GM18867 (cell line): ENCODE data around the gene GPR55.

Experiments
- ATAC-seq: cut with Tn5 transposase; IDR thresholded peaks from one replicate; pipeline ENCODE4 v1.9.1; 2021; ENCODE audit warnings: mild to moderate bottlenecking, moderate library complexity; ENCODE audit not compliant: unreplicated experiment

GPR55 gene

DNA sequence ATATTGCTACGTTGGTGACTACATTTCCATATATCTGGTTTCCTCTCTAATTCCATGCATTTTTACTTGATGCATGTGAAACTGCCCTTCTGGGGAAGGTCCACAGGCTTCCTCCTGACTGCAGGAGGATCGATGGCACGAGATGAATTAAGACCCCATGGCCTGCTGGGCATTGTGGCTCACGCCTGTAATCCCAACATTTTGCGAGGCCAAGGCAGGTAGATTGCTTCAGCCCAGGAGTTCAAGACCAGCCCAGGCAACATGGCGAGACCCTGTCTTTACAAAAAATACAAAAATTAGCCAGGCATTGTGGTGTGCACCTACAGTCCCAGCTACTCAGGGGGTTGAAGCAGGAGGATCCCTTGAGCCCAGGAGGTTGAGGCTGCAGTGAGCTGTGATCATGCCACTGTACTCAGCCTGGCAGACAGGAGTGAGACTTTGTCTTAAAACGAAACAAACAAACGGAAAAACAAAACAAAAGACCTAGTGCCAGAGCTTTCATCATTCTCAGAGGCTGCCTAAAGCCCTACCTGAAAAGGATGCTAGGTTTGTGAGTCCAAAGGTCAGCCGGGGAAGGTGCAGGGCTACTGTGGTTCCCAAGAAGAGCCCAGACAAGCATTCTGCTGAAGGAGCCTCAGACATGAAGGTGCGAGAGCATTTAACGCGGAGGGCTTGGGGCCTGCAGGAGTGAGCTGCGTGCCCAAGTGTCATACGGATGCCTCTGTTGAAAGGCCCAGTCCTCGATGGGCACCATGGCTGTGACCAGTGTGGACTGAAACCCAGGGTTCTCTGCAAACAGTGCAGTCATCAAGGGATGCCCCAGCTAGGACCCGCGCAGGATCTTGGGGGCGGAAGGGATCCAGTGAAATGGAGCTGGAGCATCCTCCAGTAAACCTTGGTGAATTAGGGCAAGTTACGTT, 21.6 kb downstream of the GPR55 start:
- no peak for ATAC-seq

DNA sequence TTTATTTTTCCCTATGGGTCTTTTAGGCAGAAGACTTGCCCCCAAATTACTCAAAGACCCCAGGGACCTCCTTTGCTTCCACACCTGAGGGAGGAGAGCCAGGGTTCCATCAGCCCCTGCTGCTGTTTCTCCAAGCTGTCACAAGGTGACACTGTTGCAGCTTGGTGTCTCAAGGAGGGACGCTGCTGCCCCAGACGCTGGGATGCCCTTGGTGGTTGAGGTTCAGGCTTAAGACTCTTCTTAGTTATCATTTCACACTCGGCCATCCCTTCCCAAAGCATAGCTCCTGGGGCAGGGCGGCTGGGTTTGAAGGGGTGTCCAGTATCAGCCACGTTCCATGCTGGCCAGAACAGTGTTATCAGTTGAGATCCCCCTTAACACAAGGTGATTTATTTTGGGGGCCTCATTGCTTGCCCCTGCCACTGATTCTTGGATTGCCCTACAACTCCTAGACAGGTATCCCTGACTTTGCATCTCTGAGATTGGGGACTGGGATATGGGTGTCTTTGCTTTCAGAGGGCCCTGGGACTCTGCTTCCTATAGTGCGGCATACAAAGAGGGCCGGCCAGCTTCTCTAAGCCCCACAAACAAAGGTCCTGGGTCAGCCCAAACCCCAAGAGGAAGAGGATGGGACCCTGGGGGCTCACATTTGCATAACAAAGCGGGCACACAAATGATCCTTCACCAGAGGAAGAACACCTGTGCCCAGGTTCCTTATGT, 22.7 kb downstream of the GPR55 start:
- peak; percentile 66 for ATAC-seq

DNA sequence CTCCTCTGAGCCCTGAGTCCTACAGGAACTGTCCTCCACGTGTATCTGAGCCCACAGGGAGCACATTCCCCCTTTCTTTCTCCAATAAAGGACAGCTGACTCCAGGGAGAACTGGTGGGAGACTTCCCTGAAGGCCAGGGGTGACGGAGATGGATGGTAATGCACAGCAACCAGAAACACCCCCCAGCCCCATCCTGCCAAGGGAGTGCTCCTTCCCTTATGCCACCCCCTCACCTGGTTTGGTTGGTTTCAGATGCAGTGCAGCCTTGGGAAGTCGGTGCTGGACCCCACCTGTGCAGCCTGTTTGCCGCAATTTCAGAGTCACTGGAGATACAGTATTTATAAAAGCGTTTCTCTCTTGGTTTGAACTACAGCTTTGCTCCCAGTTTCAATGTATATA, 24.0 kb downstream of the GPR55 start:
- ATAC-seq: no peak

DNA sequence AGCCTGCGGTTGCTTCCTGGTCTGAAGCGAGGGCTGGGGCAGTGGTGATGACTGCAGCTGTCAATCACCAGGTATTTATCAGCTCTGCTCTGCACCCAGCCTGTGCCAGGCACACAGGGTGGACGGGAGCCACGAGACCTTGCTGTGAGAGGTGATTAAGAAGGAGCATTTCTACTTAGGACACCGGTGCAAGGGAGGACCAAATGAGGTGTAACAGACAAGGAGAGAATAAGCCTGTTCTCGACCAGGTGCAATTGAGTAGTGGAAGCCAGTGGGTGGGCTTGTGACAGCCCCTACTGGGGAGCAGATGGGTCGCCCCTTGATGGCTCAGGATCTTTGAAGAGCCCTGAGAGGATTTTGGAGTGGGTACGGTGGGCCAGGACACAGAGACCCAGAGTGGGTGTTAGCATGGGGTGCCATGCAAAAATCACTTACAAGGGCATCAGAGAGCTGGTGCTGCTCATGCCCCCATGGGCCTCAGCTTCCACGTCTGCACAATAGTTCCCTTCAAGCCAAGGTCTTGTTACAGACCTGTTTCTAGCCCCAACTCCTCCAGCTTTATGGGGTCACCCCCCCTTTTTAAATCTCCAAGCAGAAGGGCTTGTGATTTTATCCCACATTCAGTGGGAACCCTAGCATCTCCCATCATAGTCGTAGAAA, 24.6 kb downstream of the GPR55 start:
- no peak for ATAC-seq

DNA sequence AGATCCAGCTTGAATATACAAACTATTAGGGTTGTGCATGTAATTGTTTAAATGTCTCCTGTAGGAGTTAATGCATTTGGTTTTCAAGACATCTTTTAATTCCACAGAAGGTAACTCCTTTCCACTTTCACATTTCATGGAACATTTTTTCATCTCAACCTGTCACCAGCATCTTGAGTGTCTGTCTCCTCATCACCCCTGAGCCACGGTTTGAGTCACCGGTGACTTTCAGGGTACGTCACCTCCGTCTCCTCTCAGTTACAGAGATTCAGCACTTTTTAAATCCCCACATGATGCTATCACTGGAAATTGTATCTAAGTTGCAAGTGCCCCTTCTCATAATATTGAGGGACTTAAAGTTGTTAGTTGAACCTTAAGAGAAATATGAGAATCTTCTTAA, 25.3 kb downstream of the GPR55 start:
- no peak for ATAC-seq

DNA sequence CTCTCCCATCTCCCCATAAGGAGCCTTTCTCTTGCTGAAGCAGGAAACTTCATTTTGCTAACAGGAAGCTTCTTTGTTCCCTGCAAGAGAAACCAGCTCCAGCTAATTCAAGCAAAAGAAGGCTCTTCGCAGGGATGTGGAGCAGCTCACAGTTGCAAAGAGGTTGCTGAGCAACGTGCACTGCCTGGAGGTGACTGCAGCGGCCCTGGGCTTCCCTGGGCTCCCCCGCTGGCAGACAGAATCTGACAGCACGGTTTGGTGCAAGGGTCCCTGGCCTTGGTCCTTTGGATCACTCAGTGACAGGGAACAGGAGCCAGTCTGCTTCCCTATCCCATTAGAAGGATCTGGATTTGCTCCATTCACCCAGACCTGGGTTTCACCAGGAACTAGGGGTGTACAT, 25.8 kb downstream of the GPR55 start:
- no peak for ATAC-seq

DNA sequence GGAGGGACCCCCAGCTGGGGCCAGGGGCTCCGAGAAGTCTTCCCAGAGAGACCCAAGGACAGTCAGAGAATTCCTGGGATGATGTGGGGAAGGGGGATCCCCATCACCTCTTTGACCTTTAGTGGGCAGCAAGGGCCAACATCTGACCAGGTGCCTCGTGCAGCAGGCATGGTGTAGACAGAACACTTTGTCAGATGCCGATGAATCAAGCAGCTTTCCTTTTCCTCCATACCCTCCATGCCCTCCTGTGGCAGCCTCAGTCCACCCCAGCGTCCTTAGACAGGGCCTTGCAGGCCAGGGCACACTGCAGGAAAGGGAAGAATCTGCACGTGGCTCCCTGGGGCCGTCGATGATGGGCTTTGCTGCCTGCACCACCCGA, 26.3 kb downstream of the GPR55 start:
- ATAC-seq: no peak

DNA sequence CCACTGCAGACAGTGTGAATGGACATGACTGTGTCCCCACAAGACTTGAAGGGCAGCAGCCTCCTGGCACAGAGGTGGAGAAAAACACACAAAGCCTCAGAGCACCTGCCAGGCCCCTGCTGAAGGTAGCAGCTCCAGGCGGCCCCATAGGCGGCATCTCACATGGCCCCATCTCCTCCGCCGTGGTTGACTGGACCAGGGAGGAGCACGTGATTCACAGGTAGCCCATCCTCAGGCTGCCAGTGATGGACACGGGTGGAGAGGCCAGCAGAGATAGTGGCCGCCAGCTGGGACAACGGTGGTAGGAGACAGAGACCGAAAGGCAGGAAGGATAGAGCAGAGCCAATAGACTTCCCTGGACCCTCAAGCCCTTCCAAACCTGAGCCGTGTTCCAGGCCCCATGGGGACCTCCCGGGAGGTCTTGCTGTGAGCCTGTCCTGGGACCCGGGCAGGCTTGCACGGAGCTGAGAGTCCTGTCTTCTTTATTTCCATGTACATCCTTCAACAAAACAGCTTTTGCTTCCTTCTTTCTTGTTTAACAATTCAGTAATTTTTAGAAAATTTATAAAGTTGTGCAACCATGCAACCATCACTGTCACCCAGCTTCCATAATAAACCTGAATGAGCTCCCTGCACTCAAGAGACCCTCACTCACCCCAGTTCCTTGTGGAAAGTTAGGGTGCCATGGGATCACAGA, 26.9 kb downstream of the GPR55 start:
- ATAC-seq: no peak

DNA sequence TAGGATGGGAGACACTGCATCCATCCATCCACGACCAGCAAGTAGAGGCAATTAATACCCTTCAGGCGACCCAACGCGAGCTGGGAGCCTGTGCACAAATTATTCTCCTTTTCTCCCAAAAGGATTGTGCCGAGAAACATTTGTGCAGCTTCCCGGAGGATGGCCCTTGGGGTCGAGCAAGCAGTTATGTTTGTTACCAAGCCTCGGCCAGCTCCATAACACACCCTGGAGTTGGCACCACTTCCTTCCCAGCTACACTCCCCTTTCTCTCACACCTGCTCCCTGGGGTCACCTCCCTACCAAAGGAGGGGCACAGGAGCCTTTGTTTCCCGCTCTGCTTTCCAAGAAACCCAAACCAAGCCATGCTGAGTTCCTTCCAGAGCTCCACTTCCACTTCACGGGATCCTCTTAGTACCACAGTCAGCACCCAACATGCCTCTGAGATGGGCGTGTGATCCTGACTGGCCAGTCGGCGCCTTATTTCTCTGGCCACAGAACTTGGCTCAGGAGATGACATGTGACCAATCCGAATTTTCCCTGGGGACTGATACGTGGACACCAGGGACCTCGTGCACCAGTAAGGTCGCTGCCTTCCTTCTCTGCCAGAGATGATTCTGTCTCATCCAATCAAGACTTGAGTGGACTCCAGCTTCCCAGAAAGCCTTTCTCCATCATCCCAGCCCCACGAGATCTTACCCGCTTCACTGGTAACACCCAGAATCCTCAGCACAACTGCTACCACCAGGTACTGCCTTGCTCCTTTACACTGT, 28.5 kb downstream of the GPR55 start:
- ATAC-seq: no peak

DNA sequence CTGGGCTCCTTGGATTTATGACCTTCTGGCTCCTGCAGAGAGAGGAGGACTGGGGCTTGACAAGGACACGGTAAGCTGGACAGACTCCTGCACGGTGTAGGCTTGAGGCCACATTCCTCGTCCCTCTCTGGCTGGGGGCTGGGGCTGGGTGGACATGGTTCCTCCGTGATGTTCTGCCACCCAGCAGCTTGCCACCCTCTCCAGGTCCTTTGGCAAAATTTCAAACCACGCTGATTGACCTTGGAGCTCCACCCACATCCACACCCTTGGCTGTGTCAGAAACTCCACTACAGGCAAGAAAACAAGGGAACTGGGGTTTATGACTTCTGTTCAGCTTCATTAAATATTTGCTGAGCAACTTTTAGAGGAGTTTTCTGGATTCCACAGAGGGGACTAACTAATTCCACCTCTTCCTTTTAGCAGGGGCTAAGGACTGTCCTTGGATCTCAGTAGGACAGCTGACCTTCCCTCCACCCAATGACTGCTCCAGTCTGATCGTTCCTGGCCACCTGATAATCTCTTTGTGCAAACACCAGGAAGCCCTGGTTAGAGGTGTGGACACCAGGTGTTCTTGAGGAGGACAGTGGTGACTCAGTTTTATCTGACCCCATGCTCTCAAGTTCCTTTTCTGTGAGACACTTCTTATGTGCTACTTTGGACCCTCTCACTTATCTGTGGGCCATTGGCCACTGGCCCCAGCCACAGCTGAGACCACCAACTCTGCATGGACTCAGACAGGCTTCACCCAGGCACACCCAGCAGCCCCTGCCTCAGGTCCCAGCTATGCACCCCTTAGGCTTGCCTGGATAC, 29.3 kb downstream of the GPR55 start:
- ATAC-seq: no peak

DNA sequence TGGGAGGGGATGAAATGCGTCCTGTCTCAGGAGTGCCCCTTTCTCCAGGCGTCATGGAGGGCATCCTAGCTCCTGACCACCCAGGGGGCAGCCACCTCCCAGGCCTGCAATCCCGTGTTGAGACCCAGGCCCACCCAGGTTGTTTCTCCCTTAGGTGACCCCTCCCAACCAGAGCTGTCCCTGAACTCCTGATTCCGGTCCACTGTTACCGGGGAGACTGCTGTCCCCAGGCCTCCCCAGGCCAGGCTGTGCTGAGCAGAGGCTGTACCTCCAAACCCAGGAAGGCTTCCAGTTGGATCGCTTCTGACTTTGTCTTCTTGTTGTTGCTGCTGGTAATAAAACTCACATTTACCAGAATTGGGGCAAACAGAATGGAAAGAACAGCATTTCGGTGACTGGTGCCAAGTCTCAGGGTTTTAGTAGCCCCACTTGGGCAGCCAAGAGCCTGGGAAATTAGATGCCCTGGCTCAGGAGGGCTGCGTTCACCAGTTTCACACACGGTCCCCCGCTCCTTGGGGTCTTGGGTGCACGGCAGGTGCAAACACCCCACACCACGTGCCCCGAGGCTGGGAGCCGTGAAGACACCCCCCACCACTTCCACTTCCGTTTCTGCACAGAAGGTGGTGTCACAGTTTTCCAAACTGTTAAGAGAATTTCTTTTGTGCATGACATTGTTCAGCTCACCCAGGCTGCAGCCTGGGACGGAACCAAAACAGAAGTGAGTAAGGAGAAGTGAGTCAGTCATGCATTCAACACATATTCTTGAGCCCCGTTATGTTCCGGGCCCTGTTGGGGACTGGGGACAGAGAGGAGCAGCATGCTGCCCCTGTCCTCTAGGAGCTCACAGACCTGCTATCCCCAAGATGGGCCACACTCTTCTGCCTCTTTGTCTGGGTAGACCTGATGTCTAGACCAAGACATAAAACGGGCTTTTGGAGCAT, 30.9 kb downstream of the GPR55 start:
- ATAC-seq: peak; percentile 50

DNA sequence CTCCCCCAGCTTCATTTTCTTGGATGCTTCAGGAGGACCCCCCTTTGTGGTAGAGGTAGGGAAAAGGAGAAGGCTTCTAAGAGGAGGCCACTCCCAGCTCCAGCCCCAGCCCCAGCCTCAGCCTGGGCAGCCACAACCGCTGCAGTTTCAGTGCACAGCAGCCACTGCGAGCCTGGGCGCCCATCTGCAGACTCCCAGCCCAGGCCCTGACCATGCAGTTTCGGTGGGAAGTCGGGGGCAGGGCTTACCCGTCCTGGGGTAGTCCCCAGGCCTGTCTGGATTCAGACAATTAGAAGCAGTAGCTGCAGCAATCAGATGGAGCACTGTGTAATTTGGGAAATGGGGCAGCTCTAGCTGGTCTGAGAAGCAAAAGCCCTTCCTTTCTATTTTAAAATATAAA, 31.7 kb downstream of the GPR55 start:
- ATAC-seq: no peak

DNA sequence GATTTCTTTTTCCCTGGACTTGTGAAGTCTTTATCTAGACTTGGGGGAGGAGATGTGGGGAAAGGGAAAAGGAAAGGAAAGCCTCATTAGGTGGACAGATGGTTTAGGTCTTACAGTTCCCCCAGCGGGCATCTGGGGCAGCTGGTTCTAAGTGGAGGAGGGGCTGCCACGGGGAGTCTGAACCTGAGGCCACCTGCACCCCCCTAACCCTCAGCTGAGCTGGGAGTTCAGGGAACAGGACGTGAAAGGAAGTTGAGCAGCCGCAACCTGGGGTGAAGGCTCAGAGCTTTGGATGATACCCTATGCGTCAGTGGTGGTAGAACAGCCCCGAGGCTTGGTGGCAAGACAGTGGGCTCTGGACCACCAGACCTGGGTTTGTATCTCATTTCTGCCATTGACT, 33.5 kb downstream of the GPR55 start:
- ATAC-seq: no peak

DNA sequence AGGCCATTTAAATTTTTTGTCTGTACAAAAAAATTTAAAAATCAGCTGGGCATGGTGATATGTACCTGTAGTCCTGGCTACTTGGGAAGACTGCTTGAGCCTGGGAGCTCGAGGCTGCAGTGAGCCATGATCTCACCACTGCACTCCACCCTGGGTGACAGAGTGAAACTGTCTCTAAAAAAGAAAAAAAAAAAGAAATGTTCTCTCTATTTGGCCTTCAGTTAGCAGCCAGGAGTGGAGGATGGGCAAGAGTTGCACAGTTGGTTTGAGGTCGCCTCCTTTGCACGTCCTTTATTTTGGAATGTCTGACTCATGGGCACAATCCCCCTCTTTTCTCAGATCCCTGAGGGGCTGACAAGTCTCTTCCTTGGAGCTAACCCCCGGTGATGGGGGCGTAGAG, 34.0 kb downstream of the GPR55 start:
- no peak for ATAC-seq

DNA sequence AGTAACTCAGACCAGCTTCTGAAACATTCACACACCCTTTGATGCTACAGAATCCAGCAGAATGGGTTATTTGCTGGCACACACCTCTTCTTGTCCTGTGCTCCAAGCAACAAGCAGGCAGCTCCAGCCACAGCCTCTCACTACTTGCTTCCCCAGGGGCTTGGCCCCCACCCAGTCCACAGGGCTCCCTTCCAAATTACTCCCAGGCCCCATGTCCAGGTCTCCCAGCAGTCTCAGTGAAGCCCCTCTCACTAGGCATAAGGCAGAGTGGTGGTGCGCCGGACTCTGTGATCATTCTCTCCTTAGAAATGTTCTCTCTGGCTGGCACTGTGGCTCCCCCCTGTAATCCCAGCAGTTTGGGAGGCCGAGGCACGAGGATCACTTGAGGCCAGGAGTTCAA, 34.4 kb downstream of the GPR55 start:
- no peak for ATAC-seq

DNA sequence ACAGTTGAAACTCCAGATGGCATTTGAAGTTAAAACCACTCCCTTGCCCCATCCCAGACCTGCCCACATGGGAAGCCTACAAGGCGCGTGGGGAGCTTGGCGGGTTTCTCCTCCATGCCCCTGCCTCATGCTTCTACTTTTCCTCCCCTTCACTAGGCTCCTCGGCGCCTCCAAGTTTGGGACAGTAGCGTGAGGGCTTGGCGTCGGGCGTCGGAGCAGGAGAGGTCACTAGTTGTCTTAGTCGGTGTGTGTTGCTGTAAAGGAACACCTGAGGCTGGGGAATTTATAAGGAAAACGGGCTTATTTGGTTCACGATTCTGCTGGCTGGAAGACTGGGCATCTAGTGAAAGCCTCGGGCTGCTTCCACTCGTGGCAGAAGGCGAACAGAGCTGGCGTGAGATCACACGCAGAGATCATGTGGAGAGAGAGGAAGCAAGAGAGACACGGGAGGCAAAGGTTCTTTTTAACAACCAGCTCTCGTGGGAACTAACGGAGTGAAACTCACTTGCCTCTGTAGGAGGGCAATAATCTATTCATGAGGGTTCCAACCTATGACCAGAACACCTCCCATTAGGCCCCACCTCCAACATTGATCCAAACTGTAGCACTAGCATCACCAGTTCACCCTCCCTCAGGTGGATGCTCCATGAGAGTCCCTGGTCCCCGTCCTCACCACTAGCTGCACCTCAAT, 35.0 kb downstream of the GPR55 start:
- no peak for ATAC-seq

DNA sequence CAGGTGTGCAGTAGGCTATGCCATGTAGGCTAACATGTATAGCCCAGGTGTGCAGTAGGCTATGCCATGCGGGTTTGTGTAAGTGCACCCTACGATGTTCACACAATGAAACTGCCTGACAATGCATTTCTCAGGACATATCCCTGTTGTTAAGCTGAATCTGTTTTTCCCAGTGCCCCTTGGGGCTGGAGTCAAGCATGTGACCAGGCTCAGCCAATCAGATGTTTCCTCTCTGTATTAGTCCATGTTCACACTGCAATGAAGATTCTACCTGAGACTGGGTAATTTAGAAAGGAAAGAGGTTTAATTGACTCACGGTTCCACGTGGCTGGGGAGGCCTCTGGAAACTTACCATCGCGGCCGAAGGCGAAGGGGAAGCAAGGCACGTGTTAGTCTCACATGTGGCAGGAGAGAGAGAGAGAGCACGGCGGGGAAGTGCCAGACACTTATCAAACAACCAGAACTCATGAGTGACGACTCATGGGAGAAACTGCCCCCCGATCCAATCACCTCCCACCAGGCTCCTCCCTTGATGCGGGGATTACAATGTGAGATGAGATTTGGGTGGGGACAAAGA, 36.1 kb downstream of the GPR55 start:
- no peak for ATAC-seq

DNA sequence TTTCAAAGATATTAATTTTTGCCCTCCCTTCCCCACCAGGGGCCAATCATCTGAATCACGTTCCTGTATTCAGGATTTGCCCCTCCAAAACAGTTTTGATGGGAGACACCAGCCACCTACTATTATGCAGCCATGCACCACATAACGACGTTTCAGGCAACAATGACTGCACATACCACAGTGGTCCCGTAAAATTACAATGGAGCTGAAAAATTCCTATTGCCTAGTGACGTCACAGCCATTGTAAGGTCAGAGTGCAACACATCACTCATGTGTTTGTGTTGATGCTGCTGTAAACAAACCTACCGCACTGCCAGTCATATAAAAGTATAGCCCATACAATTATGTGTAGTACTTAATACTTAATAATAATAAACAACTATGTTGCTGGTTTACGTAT, 37.7 kb downstream of the GPR55 start:
- ATAC-seq: no peak
